ENCODE data around the gene GTPBP8.

GTPBP8 gene

DNA sequence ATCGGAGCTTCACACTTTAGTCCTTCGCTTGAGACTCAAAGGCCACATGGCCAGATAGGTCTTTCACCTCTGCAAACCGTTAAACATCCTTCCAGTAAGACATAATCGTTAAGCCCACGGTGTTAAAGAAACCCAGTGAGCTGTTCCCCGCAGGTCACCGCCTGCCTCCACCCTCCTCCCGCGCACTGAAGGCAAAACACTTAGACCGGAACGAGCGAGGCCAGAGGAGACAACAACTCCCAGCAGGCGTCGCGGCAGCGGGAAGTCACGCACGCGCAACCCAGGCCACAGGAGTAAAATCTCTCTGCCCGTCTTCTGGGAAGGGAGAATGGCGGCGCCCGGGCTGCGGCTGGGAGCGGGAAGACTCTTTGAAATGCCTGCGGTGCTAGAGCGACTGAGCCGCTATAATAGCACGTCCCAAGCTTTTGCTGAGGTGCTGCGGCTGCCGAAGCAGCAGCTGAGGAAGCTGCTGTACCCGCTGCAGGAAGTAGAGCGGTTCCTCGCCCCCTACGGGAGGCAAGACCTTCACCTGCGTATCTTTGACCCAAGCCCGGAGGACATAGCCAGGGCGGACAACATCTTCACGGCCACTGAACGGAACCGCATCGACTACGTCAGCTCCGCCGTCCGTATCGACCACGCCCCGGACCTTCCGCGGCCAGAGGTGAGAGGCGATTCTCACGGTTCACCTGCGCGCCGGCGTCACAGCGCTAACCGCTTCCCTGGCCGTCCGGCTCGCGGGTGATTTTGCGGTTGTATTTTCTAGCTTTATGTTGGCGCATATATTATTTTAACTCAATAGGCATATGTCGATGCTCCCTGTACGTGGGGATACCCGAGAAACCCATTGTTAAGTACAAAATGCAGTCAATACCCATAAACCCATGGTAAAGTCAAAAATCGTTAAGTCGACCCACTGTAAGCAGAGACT is at the start of gene GTPBP8:
GTPBP8 (plus strand) TSS at position 313 of the 931 bp plus-strand sequence; CDS start at position 329, 16 bp downstream.
- peak; percentile 69 for DNase-seq (ENCODE audit: low spot score)

DNA sequence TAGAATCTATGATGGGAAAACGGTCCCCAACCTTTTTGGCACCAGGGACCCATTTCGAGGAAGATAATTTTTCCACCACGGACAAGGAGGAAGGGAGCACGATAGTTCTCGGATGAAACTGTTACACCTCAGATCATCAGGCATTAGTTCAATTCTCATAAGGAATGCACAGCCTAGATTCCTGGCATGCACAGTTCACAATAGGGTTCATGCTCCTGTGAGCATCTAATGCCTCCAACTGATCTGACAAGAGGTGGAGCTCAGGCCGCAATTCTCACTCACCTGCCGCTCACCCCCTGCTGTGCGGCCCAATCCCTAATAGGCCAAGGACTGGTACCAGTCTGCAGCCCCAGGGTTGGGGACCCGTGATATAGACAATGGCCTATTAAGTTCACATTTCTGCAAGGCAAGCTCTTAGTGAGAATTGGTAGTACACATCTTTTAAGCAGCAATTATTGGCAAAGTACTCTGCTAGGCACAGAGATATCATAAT is 42.4 kb upstream of the GTPBP8 start:
- DNase-seq (ENCODE audit: low spot score), result no peak

DNA sequence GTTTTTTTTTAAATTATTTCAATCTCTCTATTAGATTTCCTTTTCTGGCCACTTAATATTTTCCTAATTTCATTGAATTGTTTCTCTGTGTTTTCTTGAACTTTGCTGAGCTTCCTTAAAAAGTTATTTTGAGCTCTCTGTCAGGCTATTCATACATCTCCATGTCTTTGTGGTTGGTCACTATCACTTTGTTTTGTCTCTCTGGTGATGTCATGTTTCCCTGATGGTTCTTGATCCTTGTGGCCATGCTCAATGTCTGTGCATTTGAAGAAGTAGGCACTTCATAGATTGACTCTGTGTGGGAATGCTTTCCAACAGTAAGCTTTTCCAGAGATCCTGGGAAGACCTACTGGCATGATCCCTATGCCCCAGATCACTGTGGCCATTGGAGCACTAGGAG is 34.4 kb upstream of the GTPBP8 start:
- no peak for DNase-seq (ENCODE audit: low spot score)

DNA sequence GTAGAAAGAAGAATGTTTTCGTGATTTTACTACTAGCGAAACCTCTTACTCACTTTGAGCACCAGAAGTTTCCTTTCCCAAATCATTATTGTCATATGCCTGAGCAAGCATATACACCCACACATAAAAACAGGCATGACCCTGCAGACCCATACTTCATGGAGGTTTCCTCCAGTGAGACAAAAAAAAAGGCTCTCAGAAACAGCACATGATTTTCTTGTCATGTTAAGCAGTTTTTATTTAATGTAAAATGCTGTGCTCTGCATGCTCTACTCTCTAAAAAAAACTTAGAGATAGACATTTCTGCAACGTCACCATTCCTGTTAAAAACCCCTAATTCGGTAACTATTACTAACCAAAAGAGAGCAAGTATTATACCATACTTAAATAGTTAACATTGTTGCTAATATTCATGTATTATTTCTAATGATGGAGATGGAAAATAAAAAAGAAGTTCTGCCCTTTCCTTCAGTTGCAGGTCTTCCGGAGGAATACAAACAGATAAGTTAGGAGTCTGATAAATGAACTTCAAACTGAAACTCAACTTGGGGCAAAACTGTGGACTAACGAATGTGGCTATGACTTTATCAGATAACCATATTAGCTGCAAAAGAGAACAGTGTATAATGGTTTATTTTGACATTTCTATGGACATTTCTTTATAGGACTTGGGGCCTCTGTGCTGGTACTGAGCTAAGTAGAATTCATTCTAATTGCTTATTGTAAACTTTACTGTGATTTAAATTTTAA is 31.8 kb upstream of the GTPBP8 start:
- DNase-seq (ENCODE audit: low spot score), result no peak

DNA sequence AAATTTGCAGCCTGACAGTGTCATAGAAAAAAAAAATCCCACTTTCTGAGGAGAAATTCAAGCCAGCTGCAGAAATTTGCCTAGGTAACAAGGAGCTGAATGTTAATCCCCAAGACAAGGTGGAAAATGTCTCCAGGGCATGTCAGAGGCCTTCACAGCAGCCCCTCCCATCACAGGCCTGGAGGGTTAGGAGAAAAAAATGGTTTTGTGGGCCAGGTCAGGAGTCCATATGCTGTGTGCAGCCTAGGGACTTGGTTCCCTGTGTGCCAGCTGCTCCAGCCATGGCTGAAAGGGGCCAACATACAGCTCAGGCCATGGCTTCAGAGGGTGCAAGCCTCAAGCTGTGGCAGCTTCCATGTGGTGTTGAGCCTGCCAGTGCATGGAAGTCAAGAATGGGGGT is 27.1 kb upstream of the GTPBP8 start:
- DNase-seq (ENCODE audit: low spot score), result no peak

DNA sequence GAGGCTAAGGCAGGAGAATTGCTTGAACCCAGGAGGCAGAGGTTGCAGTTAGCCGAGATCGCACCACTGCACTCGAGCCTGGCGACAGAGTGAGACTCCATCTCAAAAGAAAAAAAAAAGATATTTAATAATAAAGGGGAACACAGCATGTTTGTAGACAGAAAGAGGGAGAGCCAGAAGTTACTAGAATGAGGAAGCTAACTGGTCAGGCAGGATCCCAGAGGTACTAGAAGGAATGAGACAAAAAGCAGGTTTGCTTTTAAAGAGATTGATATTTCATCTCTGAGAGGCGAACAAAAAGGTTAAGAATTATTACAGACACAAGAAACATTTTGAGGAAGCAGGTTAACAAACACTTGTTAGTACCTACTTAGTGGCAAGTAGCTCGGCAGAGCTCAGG is 25.1 kb upstream of the GTPBP8 start:
- DNase-seq (ENCODE audit: low spot score), result no peak

DNA sequence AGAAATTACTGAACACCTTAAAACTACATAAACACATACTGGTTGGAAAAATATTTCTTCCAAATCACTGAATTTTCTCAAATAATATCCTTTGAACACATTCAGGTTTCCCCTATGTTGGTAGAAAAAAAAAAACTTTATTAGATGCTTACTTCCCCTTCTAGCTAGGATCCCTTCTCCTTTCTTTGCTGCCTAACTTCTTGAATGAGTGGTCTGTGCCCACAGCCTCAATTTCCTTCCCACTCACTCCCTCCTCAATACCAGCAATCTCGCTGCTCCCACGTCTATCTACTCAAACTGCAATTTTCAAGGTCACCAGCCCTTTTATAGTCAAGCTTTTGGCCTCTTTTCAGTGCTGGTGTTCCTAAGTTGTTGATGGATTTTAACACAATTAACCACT is 24.2 kb upstream of the GTPBP8 start:
- DNase-seq (ENCODE audit: low spot score), result no peak

DNA sequence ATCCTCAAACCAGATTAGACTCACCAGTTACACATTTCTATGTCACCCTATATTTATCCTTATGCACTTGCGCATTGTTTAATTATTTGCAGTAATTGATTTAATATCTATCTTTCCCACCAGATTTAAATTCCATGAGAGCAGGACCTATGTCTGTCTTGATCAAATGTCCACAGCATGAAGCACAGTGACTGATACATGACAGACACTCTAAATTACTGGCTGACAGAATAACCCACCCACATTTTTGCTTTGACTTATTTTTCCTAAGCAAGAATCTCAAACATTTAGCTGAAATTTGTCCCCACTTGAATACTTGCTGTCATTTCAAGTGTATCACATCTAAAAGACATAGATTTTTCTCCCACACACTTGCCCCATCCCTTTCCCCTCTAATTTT is 23.4 kb upstream of the GTPBP8 start:
- DNase-seq (ENCODE audit: low spot score), result no peak

DNA sequence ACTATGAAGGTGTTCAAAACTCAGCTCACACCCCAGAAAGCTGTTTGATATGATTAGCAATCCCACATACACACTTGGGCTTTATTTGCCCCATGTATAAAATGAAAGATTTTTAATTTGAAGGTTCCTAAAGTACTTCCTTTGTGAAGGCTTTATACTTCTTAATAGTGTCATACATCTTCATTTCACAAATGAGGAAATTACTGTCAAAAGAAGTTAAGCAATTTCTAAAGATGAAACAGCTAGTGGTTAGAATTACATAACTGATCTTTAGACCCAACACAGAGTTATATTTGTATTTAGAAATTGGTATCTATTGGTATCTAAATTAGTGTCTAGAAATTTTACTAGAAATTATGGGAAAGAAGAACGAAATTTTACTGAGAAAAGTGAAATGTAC is 23.0 kb upstream of the GTPBP8 start:
- DNase-seq (ENCODE audit: low spot score), result no peak

DNA sequence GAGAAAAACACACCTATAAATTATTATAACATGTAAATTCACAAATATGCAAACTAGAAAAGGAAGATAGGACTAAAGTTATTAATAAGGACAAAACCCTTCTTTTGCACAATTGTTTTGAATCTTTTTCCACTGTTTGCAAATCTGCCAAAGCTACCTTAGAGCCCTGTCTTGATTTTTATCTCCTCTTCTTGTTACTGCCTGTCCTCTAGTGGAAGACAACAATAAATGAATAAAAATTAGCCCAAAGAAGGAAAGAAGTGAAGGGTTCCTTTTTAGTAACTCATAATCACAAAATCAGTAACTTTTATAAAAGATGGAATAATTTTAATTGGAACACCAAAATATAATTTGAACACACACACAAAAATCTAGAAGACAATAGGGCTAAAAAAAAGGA is 18.6 kb upstream of the GTPBP8 start:
- DNase-seq (ENCODE audit: low spot score), result no peak

DNA sequence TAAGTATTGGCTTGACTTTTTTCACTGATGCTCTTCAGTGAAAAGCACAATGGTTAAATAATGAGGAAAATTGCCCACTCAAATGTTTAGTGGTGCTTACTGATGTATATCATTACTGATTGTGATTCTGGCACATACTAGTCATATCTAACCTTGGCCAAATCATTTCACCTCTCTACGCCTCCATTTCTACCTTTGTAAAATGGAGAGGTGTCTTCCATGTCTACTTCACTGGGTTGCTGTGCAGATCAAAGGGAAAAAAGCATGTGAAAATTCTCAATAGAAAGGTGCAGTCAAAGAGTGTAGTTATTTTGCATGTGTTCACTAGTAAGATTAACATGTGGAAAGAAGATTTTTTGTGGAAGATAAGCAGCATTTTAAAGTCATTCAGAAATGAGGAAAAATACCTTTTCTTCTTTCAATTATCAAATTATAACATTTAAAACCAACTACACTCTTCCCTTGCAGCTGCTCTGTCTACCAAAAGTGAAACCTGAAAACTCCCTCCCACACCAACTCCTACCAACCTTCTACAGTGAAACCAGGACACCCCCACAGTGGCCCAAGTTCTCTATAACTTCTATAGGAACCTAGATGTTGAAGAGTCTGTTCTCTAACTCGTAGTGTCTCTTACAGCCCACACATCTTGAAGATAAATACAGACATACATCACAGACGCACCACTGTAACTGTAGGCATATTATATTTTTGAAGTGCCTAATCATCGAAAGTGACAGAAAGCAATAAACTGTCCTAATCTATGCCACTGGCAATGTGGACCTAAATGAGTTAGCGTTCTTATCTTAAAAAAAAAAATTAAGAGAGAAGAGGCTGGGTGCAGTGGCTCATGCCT is 17.2 kb upstream of the GTPBP8 start:
- no peak for DNase-seq (ENCODE audit: low spot score)

DNA sequence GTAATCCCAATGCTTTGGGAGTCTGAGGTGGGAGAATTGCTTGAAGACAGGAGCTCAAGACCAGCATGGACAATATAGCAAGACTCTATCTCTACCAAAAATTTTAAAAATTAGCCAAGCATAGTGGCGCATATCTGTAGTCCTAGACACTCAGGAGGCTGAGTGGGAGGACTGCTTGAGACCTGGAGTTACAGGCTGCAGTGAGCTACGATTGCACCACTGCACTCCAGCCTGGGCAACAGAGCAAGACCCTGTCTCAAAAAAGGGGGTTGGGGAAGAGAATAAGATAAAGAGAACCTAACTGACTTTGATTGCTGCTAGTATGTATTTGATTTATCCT is 16.6 kb upstream of the GTPBP8 start:
- no peak for DNase-seq (ENCODE audit: low spot score)

DNA sequence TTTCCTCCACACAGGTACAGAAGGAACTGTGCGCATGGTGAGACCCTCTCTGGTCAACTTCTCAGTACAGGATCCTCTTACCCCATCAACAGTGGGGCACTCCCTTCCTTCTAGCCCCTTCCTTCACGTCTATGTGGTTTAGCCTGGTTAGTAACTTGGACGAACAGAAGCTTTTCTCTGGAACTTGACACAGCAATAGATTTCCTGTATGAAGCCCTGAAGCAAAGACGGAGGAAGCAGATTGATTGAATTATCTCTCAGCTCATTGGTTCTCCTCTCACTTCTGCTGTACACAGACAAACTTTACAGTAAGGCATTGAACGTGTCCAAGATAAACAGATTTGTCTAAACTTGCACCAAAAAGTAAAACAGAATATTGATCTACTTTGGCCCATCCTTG is 15.9 kb upstream of the GTPBP8 start, which contains the start of gene CD200R1:
CD200R1 (minus strand) TSS at position 210 of the 400 bp plus-strand sequence. CDS start 246 bp downstream, outside the sequence.
- DNase-seq (ENCODE audit: low spot score), result no peak

DNA sequence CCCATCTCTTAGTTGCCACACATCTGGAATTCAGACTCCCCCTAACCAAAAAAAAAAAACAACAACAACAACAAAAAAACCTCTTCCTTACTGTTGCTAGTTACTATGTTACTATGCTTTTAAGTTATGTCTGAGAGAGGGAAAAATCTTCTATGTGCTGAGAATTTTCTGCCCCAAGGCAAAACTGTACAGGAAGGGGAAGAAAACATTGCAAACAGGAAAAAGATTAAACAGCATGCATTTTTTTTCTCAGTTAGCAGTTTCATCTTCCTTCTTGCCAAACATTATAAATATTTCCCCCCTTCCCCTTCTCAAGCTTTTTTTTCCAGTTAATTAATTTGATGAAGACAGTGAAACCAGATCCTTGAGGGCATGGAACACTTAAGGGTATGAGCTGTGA is 14.8 kb upstream of the GTPBP8 start:
- DNase-seq (ENCODE audit: low spot score), result no peak

DNA sequence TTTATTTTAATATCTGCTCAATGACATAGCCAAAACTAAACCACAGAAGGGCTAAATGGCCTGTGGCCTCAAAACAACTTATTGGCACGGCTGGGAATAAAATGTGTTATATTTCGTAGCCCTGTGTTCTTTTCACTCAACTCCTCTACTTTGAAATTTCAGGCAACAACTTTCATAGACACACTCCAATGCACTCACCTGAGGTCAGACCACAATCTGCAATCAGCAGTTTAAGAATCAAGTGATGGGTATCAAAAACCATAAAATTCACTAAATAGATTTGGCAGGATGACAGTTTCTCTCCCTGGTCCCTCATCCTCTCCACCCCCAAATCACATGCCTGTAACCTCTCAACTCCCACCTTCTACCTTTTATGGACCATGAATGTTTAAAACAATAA is 13.8 kb upstream of the GTPBP8 start:
- DNase-seq (ENCODE audit: low spot score), result no peak

DNA sequence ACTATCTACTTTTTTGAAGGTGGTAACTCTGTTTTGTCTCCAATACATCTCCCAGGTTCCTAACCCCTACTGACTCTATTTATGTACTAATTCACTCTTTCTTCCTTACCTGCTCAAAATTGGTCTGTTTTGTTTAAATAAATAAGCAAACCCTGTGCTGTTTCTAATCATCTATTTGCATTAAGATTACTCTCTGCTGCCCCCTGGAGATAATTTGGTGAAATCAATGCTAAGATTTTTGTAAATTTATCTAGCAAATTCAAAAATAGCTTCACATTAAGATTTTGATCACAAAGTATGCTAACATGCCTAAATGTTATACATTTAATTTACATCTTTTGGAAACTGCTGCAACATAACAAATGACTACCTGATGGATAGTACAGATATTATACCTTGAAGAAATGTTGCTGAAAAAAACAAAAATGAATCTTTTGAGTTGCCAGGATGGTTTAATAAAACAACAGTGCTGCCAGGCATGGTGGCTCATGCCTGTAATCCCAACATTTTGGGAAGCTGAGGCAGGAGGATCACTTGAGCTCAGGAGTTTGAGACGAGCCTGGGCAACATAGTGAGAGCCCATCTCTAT is 11.4 kb upstream of the GTPBP8 start:
- peak; percentile 47 for DNase-seq (ENCODE audit: low spot score)

DNA sequence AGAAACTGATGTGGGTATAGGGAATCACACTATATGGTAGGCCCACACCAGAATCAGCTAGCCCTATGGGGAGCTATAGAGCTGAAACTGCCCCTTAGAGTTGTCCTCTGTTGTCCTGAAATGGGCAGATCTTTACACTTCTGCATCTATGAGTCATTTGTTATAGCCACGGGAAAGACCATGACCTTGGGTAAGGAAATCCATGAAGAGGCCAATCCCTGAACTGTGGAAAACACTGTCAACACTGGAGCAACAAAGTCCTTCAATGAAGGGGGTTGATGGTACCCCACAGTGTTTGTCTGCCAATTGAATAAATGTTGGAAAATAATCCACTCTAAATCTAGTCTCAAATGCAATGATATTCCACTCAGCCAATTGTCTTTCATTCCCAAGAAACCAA is 10.7 kb upstream of the GTPBP8 start:
- no peak for DNase-seq (ENCODE audit: low spot score)

DNA sequence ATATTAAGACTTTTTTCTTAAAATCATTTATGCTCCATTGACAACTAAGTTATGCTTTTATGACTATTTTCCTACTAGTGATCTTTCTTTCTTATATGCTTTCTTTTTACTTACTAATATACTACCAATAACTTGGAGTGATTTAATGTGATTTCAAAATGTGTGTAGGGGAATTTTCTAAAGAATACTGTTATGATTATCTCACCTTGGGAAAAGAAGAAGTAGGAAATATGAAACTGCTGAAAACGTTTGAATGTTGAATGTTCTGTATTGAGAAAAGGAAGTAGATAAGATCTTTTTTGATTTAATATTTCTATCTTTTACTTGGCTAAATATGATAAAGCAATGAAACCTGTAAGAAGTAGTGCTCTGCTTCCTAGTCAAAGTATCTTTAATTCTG is 8.1 kb upstream of the GTPBP8 start:
- no peak for DNase-seq (ENCODE audit: low spot score)

DNA sequence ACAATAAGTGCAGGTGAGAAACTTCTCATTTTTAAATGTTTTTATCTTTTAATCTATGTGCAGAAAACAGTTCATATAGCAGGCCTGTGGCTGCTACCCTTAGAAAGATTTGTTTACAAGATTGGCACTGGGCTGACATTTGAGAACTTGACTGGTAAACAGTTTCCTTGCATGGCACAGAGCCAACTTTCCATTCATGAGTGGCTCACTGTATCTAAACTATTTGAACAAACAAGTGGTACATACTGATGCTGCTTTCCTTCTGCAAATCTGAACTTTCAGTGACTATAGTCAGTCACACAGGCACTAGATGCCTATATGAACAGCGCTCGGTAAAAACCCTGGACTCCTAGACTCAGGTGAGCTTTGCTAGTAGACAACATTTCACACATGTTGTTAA is 6.3 kb upstream of the GTPBP8 start:
- no peak for DNase-seq (ENCODE audit: low spot score)

DNA sequence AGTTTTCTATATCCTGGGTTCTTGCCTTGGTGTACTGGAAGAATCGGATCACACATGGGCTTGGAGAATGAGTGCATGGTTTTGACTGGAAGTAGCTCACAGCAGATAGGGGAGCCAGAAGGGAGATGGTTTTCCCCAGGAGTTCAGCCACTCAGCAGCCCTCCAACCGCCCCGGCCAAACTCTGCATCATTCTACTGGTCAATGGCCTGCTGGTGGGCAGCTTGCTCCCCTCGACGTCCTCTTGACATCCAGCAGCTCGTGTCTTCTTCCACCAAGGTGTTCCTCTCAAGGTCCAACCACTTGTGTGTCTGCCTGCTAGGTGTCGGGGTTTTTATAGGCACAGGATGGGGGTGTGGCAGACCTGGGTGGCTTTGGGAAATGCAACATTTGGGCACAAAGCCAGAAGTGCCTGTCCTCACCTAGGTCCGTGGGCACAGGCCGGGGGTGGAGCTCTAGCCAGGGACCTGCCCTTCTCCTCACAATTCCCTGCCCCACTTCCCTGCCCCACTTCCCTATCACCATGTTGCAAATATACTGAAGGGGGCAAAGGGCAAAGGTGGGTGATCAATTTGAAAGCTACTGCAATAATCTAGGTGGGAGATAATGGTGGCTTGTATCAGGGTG is 3.0 kb upstream of the GTPBP8 start:
- no peak for DNase-seq (ENCODE audit: low spot score)

DNA sequence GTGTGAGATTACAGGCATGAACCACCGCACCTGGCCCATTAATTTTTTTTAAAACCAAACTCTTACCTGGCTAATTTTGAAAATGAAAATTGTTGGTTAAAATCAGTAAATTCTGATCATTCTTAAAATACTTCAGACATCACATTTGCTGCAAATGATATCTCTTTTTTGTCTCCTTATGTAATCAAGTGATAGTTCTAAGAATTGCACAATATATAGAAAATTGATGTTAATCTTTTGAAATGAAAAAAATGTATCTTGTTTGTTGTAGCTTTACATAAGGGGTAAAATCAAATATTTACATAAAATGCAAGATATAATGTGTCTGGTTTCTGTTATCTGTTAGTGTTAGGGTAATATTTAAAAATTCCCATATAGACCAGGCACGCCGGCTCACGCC is 5.0 kb downstream of the GTPBP8 start:
- no peak for DNase-seq (ENCODE audit: low spot score)
